Measurements from ENCODE around the gene NAT16.
"Not testable (repeated sequence)": the region's sequence is repeated elsewhere in the genome, so short reads cannot be mapped to it uniquely, and the experiment has no call there.

The NAT16 gene

GRCh38 chr7:101201695-101202602 lies 21.9 kb upstream of the NAT16 start:
- no peak for DNase-seq (ENCODE audit: low read depth in 2 of 2)

- DNase-seq (ENCODE audit: low read depth in 2 of 2): no peak
Observed at GRCh38 chr7:101200862-101201599, 20.9 kb upstream of the NAT16 start, which contains the start of gene MOGAT3. TSS of gene MOGAT3 (minus strand) at chr7:101201036. CDS start at chr7:101200854, 182 bp downstream.

- DNase-seq (ENCODE audit: low read depth in 2 of 2): no peak
Observed at GRCh38 chr7:101200504-101200861, 20.4 kb upstream of the NAT16 start.

- DNase-seq (ENCODE audit: low read depth in 2 of 2): not testable (repeated sequence)
Observed at GRCh38 chr7:101199522-101199921, 19.4 kb upstream of the NAT16 start.

GRCh38 chr7:101198476-101198875 lies 18.4 kb upstream of the NAT16 start:
- DNase-seq (ENCODE audit: low read depth in 2 of 2): no peak

GRCh38 chr7:101197991-101198390 lies 17.9 kb upstream of the NAT16 start:
- DNase-seq (ENCODE audit: low read depth in 2 of 2): no peak

GRCh38 chr7:101195884-101196283 lies 15.8 kb upstream of the NAT16 start:
- DNase-seq (ENCODE audit: low read depth in 2 of 2): no peak

- no peak for DNase-seq (ENCODE audit: low read depth in 2 of 2)
Observed at GRCh38 chr7:101189109-101189508, 9.0 kb upstream of the NAT16 start.

GRCh38 chr7:101186844-101187428 lies 6.8 kb upstream of the NAT16 start:
- DNase-seq (ENCODE audit: low read depth in 2 of 2): no peak

GRCh38 chr7:101186194-101186593 lies 6.1 kb upstream of the NAT16 start:
- DNase-seq (ENCODE audit: low read depth in 2 of 2): no peak

GRCh38 chr7:101185258-101185839 lies 5.3 kb upstream of the NAT16 start:
- no peak for DNase-seq (ENCODE audit: low read depth in 2 of 2)

GRCh38 chr7:101179713-101180112 lies 380 bp downstream of the NAT16 start:
- no peak for DNase-seq (ENCODE audit: low read depth in 2 of 2)

GRCh38 chr7:101179117-101179516 lies 976 bp downstream of the NAT16 start:
- DNase-seq (ENCODE audit: low read depth in 2 of 2): no peak

- DNase-seq (ENCODE audit: low read depth in 2 of 2): no peak
Observed at GRCh38 chr7:101177644-101178043, 2.4 kb downstream of the NAT16 start.

GRCh38 chr7:101175664-101176063 lies 4.4 kb downstream of the NAT16 start:
- no peak for DNase-seq (ENCODE audit: low read depth in 2 of 2)

GRCh38 chr7:101174322-101174854 lies 5.7 kb downstream of the NAT16 start:
- no peak for DNase-seq (ENCODE audit: low read depth in 2 of 2)

- peak; percentile 55 to 65 for DNase-seq (ENCODE audit: low read depth in 2 of 2)
Observed at GRCh38 chr7:101173752-101174244, 6.3 kb downstream of the NAT16 start.

GRCh38 chr7:101172854-101173751 lies 7.0 kb downstream of the NAT16 start:
- DNase-seq (ENCODE audit: low read depth in 2 of 2): no peak

GRCh38 chr7:101172005-101172853 lies 7.9 kb downstream of the NAT16 start:
- no peak for DNase-seq (ENCODE audit: low read depth in 2 of 2)

- no peak for DNase-seq (ENCODE audit: low read depth in 2 of 2)
Observed at GRCh38 chr7:101171442-101171837, 8.7 kb downstream of the NAT16 start.

Data from stimulated activated CD4-positive, alpha-beta T cell treated with anti-CD3 and anti-CD28 coated beads, Interleukin-12 subunit alpha, Interleukin-12 subunit beta, amount 100 ng/mL, for 24 hours (primary cell).